ENCODE measurements around the gene ERICH6. TPM values are rescaled to one million over a fixed set of nuclear protein-coding genes. Genes with fewer than 3 reads are reported as not detected.

ERICH6 gene
- total and polyA plus RNA-seq, 5 donors from 2014 or later = 0.17 to 0.77 TPM; not detected in 3

DNA sequence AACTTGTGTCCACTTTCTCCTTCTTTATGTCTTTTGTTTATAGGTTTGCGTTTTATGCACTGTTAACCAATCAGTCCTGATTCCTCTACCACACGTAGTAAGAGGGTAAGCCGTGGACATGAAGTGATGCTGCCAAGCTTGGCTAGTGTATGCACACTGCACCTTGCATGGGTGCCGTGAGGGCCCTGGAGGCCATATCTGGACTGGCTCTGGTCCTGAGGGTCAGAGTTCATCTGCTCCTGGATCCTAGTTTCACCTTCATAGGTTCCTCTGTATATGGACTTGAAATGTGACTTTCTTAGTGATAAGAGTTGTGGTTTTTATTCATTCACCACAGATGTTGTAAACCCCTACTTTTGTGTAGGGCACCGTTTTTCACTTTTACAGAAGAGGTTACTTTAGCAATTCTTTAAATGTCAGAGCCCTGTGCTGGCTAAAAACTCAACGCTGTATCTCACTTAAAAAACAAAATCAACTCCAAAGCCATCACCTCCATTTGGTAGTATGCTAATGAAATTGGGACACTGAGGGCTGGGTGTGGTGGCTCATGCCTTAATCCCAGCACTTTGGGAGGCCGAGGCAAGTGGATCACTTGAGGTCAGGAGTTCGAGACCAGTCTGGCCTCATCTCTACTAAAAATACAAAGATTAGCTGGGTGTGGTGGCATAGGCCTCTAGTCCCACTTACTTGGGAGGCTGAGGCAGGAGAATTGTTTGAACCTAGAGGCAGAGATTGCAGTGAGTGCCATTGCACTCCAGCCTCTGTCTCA is 36.3 kb upstream of the ERICH6 start:
- Histone ChIP-seq H3K4me3 (ENCODE audit: low read depth, low read length) (peak overlapping the region; percentile 63), H3K9me3 (ENCODE audit: control insufficient read depth in 2 of 2, low read length in 2 of 2) (no peaks in the 10 kb centered on the region), H3K36me3 (ENCODE audit: control insufficient read depth, insufficient read depth, low read length) (peaks cover 19% of the 10 kb centered on the region), H3K27ac (ENCODE audit: insufficient read depth, low read length, poor library complexity, severe bottlenecking) (peak overlapping the region; percentile 48), H3K4me1 (ENCODE audit: control insufficient read depth, insufficient read depth, low read length, poor library complexity, severe bottlenecking) (peaks cover 18% of the 10 kb centered on the region), H3K27me3 (ENCODE audit: control insufficient read depth, insufficient read depth, low read length) (no peaks in the 10 kb centered on the region)
- Mint-ChIP-seq H3K4me3 (peak overlapping the region in 3 of 4 donors; percentile 2 to 63 (median 59)), H3K36me3 (peaks cover 19% of the 10 kb centered on the region), H3K27me3 (no peaks in the 10 kb centered on the region), H3K27ac (peak overlapping the region in 2 of 3 donors; percentile 81 to 83), H3K9me3 (no peaks in the 10 kb centered on the region), H3K4me1 (peaks cover 26 to 70% (median 64%) of the 10 kb centered on the region in 4 donors)
- ATAC-seq (ENCODE audit: low read depth in 2 of 2) = peak; percentile 17 to 28
- DNase-seq = peak in 1 of 3 donors; percentile 53

DNA sequence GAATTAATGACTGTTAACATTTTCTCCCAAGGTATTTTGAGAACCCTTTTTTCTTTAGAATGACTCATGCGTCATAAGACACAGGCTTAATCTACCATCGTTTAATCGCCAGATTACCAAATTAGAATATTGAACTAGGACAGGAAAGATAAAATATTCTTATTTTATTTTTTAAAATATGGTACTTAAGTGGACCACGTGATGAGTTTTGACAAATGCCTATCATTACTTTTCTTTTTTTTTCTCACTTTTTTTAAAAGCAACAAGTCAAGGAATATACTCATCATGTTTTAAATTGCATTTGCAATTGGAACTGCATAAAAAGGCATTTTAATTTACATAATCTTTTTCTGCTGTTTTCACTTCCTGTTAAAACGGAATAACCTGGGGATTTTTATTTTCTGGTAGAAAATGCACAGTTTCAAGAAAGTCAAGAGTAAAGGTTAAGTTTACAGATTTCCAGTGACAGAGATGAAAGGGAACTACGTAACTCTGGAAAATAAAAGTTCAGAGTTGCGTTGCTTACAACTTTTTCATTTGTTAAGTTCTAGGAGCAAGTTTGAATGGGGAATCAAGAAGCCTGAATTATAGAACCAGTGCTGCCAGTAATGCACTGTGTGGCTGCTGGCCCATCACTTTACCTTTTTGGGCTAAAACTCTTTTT is 35.6 kb upstream of the ERICH6 start:
- Mint-ChIP-seq H3K9me3 (no peaks in the 10 kb centered on the region), H3K27me3 (no peaks in the 10 kb centered on the region), H3K27ac (peak overlapping the region in 2 of 3 donors; percentile 81 to 83), H3K4me3 (peak overlapping the region in 3 of 4 donors; percentile 2 to 63 (median 59)), H3K4me1 (peaks cover 20 to 63% (median 57%) of the 10 kb centered on the region in 4 donors), H3K36me3 (peaks cover 19% of the 10 kb centered on the region)
- no peaks in the 10 kb centered on the region for H3K27me3 ChIP-seq (ENCODE audit: control insufficient read depth, insufficient read depth, low read length)
- DNase-seq (peak in 1 of 3 donors; percentile 22), ATAC-seq (ENCODE audit: low read depth in 2 of 2) (peak in 1 of 2 donors; percentile 22)
- peak overlapping the region; percentile 48 for H3K27ac ChIP-seq (ENCODE audit: insufficient read depth, low read length, poor library complexity, severe bottlenecking)
- H3K4me1 ChIP-seq (ENCODE audit: control insufficient read depth, insufficient read depth, low read length, poor library complexity, severe bottlenecking) = peaks cover 18% of the 10 kb centered on the region
- H3K9me3 ChIP-seq (ENCODE audit: control insufficient read depth in 2 of 2, low read length in 2 of 2) = no peaks in the 10 kb centered on the region
- peak overlapping the region; percentile 63 for H3K4me3 ChIP-seq (ENCODE audit: low read depth, low read length)
- H3K36me3 ChIP-seq (ENCODE audit: control insufficient read depth, insufficient read depth, low read length) = peaks cover 19% of the 10 kb centered on the region

DNA sequence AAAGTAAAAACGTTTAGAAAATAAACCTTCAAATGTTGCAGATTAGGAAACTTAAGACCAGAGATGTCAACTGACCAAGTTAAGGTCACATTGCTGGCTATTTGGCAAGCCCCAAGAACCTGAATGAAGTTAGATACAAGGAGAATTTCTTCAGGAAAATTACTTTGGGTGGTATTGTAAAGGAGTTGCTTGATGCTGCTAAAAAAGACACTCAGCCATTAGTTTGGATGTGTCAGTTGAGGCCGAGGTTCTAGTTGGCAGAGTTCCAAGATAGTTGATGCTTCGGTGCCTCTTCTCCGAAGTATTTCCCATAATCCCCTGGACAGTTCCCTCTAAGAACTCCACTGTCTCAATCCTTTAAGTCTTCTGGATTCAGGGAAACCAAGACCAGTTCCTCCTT is 35.0 kb upstream of the ERICH6 start:
- Histone ChIP-seq H3K4me3 (ENCODE audit: low read depth, low read length) (no peak overlapping the region), H3K4me1 (ENCODE audit: control insufficient read depth, insufficient read depth, low read length, poor library complexity, severe bottlenecking) (peaks cover 18% of the 10 kb centered on the region)

DNA sequence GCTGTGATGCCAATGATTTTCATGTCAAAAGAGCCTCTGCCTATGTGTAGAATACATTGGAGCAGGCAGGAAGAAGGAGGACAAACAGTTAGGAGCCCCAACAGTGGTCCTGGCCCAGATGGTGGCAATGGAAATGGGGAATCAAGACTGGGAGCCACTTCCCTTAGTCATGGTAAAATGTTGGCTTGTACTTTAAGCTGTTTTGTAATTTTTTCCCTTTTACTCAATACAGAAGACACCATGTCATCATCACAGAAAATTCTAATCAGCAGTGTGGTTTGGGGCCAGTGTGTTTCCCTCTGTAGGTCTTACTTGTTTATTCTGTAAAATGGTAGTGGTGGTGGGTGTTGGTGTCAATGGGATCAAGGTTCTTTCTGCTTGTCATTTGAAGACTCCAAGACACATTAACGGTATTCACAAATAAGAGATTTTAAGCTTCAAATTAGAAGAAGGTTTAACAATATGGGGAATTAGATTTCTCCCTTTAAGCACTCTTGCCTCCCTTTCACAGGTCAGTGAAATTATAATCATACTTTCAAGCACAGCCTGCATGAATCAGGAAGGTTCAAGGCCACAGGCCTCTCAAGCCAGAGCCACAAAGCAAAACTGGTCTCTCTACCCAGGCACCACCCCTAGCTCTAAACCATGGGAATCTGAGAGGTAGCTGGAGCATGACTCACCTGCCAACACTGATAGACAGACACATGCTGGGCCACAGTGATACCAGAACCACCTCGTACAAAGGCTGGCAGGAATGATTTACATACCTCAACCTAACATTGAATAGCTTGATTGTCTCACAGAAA is 34.4 kb upstream of the ERICH6 start:
- H3K36me3 Mint-ChIP-seq = peaks cover 22% of the 10 kb centered on the region
- ATAC-seq (ENCODE audit: low read depth in 2 of 2) = peak; percentile 38 to 46
- H3K4me3 Mint-ChIP-seq = no peak overlapping the region
- H3K27me3 ChIP-seq (ENCODE audit: control insufficient read depth, insufficient read depth, low read length) = no peaks in the 10 kb centered on the region
- H3K36me3 ChIP-seq (ENCODE audit: control insufficient read depth, insufficient read depth, low read length) = peaks cover 19% of the 10 kb centered on the region
- H3K9me3 Mint-ChIP-seq = no peaks in the 10 kb centered on the region
- no peaks in the 10 kb centered on the region for H3K9me3 ChIP-seq (ENCODE audit: control insufficient read depth in 2 of 2, low read length in 2 of 2)
- peaks cover 18% of the 10 kb centered on the region for H3K4me1 ChIP-seq (ENCODE audit: control insufficient read depth, insufficient read depth, low read length, poor library complexity, severe bottlenecking)
- no peak overlapping the region for H3K27ac ChIP-seq (ENCODE audit: insufficient read depth, low read length, poor library complexity, severe bottlenecking)
- peak overlapping the region in 2 of 3 donors; percentile 0 to 42 for H3K27ac Mint-ChIP-seq
- H3K4me3 ChIP-seq (ENCODE audit: low read depth, low read length) = no peak overlapping the region
- peaks cover 15 to 56% (median 48%) of the 10 kb centered on the region in 4 donors for H3K4me1 Mint-ChIP-seq
- no peaks in the 10 kb centered on the region for H3K27me3 Mint-ChIP-seq
- no peak for DNase-seq

More for the DNA sequence above, 35.0 kb upstream of the ERICH6 start:
- no peak overlapping the region for H3K4me3 Mint-ChIP-seq
- DNase-seq (no peak), ATAC-seq (ENCODE audit: low read depth in 2 of 2) (no peak)
- no peaks in the 10 kb centered on the region for H3K27me3 Mint-ChIP-seq
- peaks cover 15 to 62% (median 54%) of the 10 kb centered on the region in 4 donors for H3K4me1 Mint-ChIP-seq
- H3K27me3 ChIP-seq (ENCODE audit: control insufficient read depth, insufficient read depth, low read length) = no peaks in the 10 kb centered on the region
- H3K36me3 Mint-ChIP-seq = peaks cover 22% of the 10 kb centered on the region
- peak overlapping the region in 2 of 3 donors; percentile 0 to 42 for H3K27ac Mint-ChIP-seq
- H3K9me3 ChIP-seq (ENCODE audit: control insufficient read depth in 2 of 2, low read length in 2 of 2) = no peaks in the 10 kb centered on the region
- H3K36me3 ChIP-seq (ENCODE audit: control insufficient read depth, insufficient read depth, low read length) = peaks cover 19% of the 10 kb centered on the region
- H3K27ac ChIP-seq (ENCODE audit: insufficient read depth, low read length, poor library complexity, severe bottlenecking) = no peak overlapping the region
- H3K9me3 Mint-ChIP-seq = no peaks in the 10 kb centered on the region

DNA sequence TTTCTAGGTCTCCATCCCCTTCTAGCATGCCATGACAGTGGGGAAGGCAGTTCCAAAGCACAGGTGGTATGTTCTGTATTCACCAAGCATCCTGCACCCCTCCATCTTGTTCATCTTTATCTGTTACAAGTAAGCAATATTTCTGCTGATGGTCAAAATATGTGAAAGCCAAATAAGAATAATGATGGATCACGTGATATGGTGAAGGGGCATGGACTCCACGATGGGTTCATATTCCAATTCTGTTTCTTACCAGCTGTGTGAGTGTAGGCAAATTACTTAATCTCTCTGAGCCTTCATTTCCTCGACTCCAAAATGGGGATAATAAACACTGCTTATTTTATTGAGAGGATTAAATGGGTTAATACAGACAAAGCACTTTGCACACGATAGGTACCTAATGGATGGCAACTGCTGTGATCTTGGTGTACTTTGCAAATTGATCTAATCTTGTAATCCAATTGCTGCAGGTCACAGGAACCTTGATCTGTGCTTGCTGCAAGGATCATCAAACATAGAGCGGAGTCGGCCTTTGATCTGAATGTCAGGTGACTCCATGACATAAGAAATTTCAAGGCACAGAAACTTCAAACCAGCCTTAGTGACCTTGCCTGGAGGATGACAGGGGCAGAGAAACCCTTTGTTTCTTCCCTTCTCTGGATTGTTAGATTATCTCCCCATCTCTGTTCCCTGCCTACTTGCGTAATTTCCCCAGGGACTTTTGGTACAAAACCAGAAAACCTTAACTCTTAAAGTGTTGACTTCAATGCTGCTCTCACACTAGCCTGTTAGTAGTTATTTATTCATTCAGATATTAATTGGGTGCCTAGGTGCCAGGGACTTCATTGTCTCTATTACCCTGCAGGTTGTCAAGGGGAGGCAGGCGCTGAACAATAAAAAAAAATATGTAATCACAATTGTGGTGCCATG is 33.4 kb upstream of the ERICH6 start:
- no peaks in the 10 kb centered on the region for H3K9me3 Mint-ChIP-seq
- no peaks in the 10 kb centered on the region for H3K9me3 ChIP-seq (ENCODE audit: control insufficient read depth in 2 of 2, low read length in 2 of 2)
- peak overlapping the region in 1 of 3 donors; percentile 29 for H3K27ac Mint-ChIP-seq
- peaks cover 15 to 47% (median 42%) of the 10 kb centered on the region in 4 donors for H3K4me1 Mint-ChIP-seq
- no peak overlapping the region for H3K4me3 Mint-ChIP-seq
- no peaks in the 10 kb centered on the region for H3K27me3 Mint-ChIP-seq
- no peak for DNase-seq
- H3K4me3 ChIP-seq (ENCODE audit: low read depth, low read length) = no peak overlapping the region
- peaks cover 12% of the 10 kb centered on the region for H3K36me3 ChIP-seq (ENCODE audit: control insufficient read depth, insufficient read depth, low read length)
- H3K27me3 ChIP-seq (ENCODE audit: control insufficient read depth, insufficient read depth, low read length) = no peaks in the 10 kb centered on the region
- H3K4me1 ChIP-seq (ENCODE audit: control insufficient read depth, insufficient read depth, low read length, poor library complexity, severe bottlenecking) = peaks cover 18% of the 10 kb centered on the region
- H3K36me3 Mint-ChIP-seq = peaks cover 16% of the 10 kb centered on the region
- H3K27ac ChIP-seq (ENCODE audit: insufficient read depth, low read length, poor library complexity, severe bottlenecking) = no peak overlapping the region
- no peak for ATAC-seq (ENCODE audit: low read depth in 2 of 2)

GRCh38 chr3:150736316-150736719 is 32.6 kb upstream of the ERICH6 start:
- ATAC-seq (ENCODE audit: low read depth in 2 of 2) (no peak), DNase-seq (no peak)
- Histone ChIP-seq H3K27ac (ENCODE audit: insufficient read depth, low read length, poor library complexity, severe bottlenecking) (no peak overlapping the region), H3K4me3 (ENCODE audit: low read depth, low read length) (no peak overlapping the region), H3K9me3 (ENCODE audit: control insufficient read depth in 2 of 2, low read length in 2 of 2) (no peaks in the 10 kb centered on the region), H3K4me1 (ENCODE audit: control insufficient read depth, insufficient read depth, low read length, poor library complexity, severe bottlenecking) (peaks cover 18% of the 10 kb centered on the region), H3K36me3 (ENCODE audit: control insufficient read depth, insufficient read depth, low read length) (peaks cover 4% of the 10 kb centered on the region), H3K27me3 (ENCODE audit: control insufficient read depth, insufficient read depth, low read length) (no peaks in the 10 kb centered on the region)
- H3K36me3 Mint-ChIP-seq = peaks cover 9% of the 10 kb centered on the region
- no peak overlapping the region for H3K27ac Mint-ChIP-seq
- no peak overlapping the region for H3K4me3 Mint-ChIP-seq
- H3K4me1 Mint-ChIP-seq = peaks cover 15 to 42% (median 37%) of the 10 kb centered on the region in 4 donors
- no peaks in the 10 kb centered on the region for H3K9me3 Mint-ChIP-seq
- no peaks in the 10 kb centered on the region for H3K27me3 Mint-ChIP-seq

DNA sequence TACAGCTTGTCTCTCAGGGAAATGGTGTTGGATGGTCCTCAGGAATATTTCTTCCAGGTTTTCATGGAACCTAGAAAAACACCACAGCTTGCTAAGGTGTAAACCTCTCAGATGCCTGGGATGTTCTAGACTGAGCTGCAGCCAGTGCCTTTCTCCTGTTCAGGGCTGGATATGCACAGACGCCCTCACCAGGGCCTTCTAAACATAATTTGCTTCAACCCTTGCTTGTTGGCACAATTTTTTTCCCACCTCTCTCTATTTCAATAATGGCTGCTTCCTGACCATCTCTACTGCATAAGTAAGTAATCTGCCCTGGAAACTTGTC is 31.0 kb upstream of the ERICH6 start:
- Mint-ChIP-seq H3K27ac (no peak overlapping the region), H3K4me1 (peaks cover 5 to 26% (median 24%) of the 10 kb centered on the region in 4 donors), H3K9me3 (no peaks in the 10 kb centered on the region), H3K36me3 (peaks cover 10% of the 10 kb centered on the region), H3K4me3 (no peak overlapping the region), H3K27me3 (no peaks in the 10 kb centered on the region)
- Histone ChIP-seq H3K36me3 (ENCODE audit: control insufficient read depth, insufficient read depth, low read length) (no peaks in the 10 kb centered on the region), H3K4me1 (ENCODE audit: control insufficient read depth, insufficient read depth, low read length, poor library complexity, severe bottlenecking) (peaks cover 6% of the 10 kb centered on the region), H3K27me3 (ENCODE audit: control insufficient read depth, insufficient read depth, low read length) (no peaks in the 10 kb centered on the region), H3K4me3 (ENCODE audit: low read depth, low read length) (no peak overlapping the region), H3K27ac (ENCODE audit: insufficient read depth, low read length, poor library complexity, severe bottlenecking) (no peak overlapping the region), H3K9me3 (ENCODE audit: control insufficient read depth in 2 of 2, low read length in 2 of 2) (no peaks in the 10 kb centered on the region)
- ATAC-seq (ENCODE audit: low read depth in 2 of 2) = no peak
- no peak for DNase-seq
